DOHH2 (cell line): Measurements from ENCODE around the gene NPY.

Experiments
- CTCF ChIP-seq: fragments of 200-600 bp; sonication (generic); IDR thresholded peaks from one replicate; pipeline ENCODE4 v1.5.1; 2014; ENCODE audit warnings: antibody characterized with exemption, mild to moderate bottlenecking, low read depth, low read length; ENCODE audit not compliant: poor library complexity, severe bottlenecking
- EZH2phosphoT487 ChIP-seq: fragments of 200-600 bp; sonication (generic); IDR thresholded peaks from 2 replicates; pipeline ENCODE4 v1.6.1; 2017; ENCODE audit warnings: borderline replicate concordance, mild to moderate bottlenecking, antibody characterized with exemption, low read length, moderate library complexity, mixed read lengths

- no peak for TF ChIP-seq CTCF
- TF ChIP-seq EZH2phosphoT487, result no peak
These were observed 35.2 kb downstream of the NPY start for GRCh38 chr7:24319209-24319608.
